Measurements from ENCODE around the gene AHNAK2. TPM values are rescaled to one million over a fixed set of nuclear protein-coding genes. Genes with fewer than 3 reads are reported as not detected.
A peak's percentile ranks its signal among the peaks of the same experiment; 100 is the strongest.

The AHNAK2 gene
- total RNA-seq, 1 experiment from 2014 or later: 223 TPM

- H3K27me3 ChIP-seq (ENCODE audit: control insufficient read depth, insufficient read depth, low read length): no peaks in the 10 kb centered on the region
- no peak for DNase-seq (ENCODE audit: low read depth, low spot score)
- TF ChIP-seq POLR2AphosphoS5 (IDR thresholded peaks at IDR 0.05; ENCODE audit: low read depth, low read length) (no peak), REST (IDR thresholded peaks at IDR 0.05; ENCODE audit: insufficient read depth in 1 of 2, low read depth in 2 of 2, low read length in 1 of 2) (no peak), CTCF (IDR thresholded peaks at IDR 0.05) (no peak), TCF7L2 (IDR thresholded peaks at IDR 0.05; ENCODE audit: low read depth, low read length) (no peak), SIN3A (IDR thresholded peaks at IDR 0.05; ENCODE audit: borderline replicate concordance, insufficient read depth, low read depth, low read length) (no peak)
- peaks cover 54% of the 10 kb centered on the region for H3K4me1 ChIP-seq (ENCODE audit: control insufficient read depth, insufficient read depth, low read length)
- ATAC-seq: no peak
- POLR2A ChIA-PET: interaction anchor here (1.2 kb wide), 1 partner anchor 51 kb away, joined by 3 read pairs; no protein-coding TSS in a partner anchor
- H3K4me3 ChIP-seq (ENCODE audit: low read depth in 2 of 2, low read length in 2 of 2): peak overlapping the region; percentile 75 to 88
- peak overlapping the region; percentile 95 for H3K27ac ChIP-seq (ENCODE audit: low read length)
- intact Hi-C loops (cut with micrococcal nuclease; ENCODE audit: unreplicated experiment): no loop called here
- CTCF ChIA-PET: no interaction called here
- peaks cover 7% of the 10 kb centered on the region; the same call in 1 of the 2 replicates for H3K36me3 ChIP-seq (ENCODE audit: control insufficient read depth, insufficient read depth, low read length)
- in situ Hi-C loops (cut with HindIII; ENCODE audit: low pct_unique_long_range_greater_than_20kb, low sequenced_read_pairs): no loop called here
- H3K9me3 ChIP-seq (ENCODE audit: control insufficient read depth, insufficient read depth, low read depth, low read length): no peaks in the 10 kb centered on the region
- no TSS peak for BruUV-seq (replicated peaks)
Observed at GRCh38 chr14:105019861-105020814, 42.0 kb upstream of the AHNAK2 start.

- no peak for ATAC-seq
- Histone ChIP-seq H3K27ac (ENCODE audit: low read length) (peak overlapping the region; percentile 95), H3K27me3 (ENCODE audit: control insufficient read depth, insufficient read depth, low read length) (no peaks in the 10 kb centered on the region), H3K4me3 (ENCODE audit: low read depth in 2 of 2, low read length in 2 of 2) (peak overlapping the region; percentile 75 to 88; a peak in 3 of 4 replicates), H3K4me1 (ENCODE audit: control insufficient read depth, insufficient read depth, low read length) (peaks cover 58% of the 10 kb centered on the region), H3K9me3 (ENCODE audit: control insufficient read depth, insufficient read depth, low read depth, low read length) (no peaks in the 10 kb centered on the region), H3K36me3 (ENCODE audit: control insufficient read depth, insufficient read depth, low read length) (peaks cover 7% of the 10 kb centered on the region)
- in situ Hi-C loops (cut with HindIII; ENCODE audit: low pct_unique_long_range_greater_than_20kb, low sequenced_read_pairs): no loop called here
- DNase-seq (ENCODE audit: low read depth, low spot score): no peak
- BruUV-seq (replicated peaks): no TSS peak
- POLR2A ChIA-PET: interaction anchor here (0.8 kb wide), 1 partner anchor 25 kb away, joined by 5 read pairs; no protein-coding TSS in a partner anchor
- intact Hi-C loops (cut with micrococcal nuclease; ENCODE audit: unreplicated experiment): no loop called here
- no peak for TF ChIP-seq POLR2AphosphoS5 (IDR thresholded peaks at IDR 0.05; ENCODE audit: low read depth, low read length)
- TF ChIP-seq CTCF (IDR thresholded peaks at IDR 0.05): no peak
- CTCF ChIA-PET: interaction anchor here (0.6 kb wide), 1 partner anchor 24 kb away, joined by 3 read pairs; no protein-coding TSS in a partner anchor
Observed at GRCh38 chr14:105018414-105018813, 40.2 kb upstream of the AHNAK2 start.
